Aorta (tissue), 5 donors: Measurements from ENCODE around the gene TGM3. TPM values are rescaled to one million over a fixed set of nuclear protein-coding genes. Genes with fewer than 3 reads are reported as not detected.

Experiments used
- ATAC-seq: fragments of 200-7000 bp; cut with Tn5 transposase; one replicate; pipeline ENCODE4 v1.9.1; 2022; ENCODE audit warnings: moderate library complexity; ENCODE audit not compliant: low FRiP score
- DNase-seq, 2 donors: peaks; one replicate each; pipeline ENCODE4 v3.0.0-alpha.2; 2020
- H3K27ac ChIP-seq, 2 donors: one replicate each; pipeline ENCODE4 v1.5.1; 2013; ENCODE audit warnings: low read length in 2 of 2, mild to moderate bottlenecking in 2 of 2, moderate library complexity in 2 of 2, control low read depth in 1 of 2, inconsistent platforms in 1 of 2, low read depth in 1 of 2
- H3K27me3 ChIP-seq, 2 donors: one replicate each; pipeline ENCODE4 v1.6.1; 2013; ENCODE audit warnings: control low read depth in 1 of 2, low read length in 1 of 2, mild to moderate bottlenecking in 1 of 2, moderate library complexity in 1 of 2; ENCODE audit not compliant: insufficient read depth in 2 of 2, control insufficient read depth in 1 of 2
- H3K36me3 ChIP-seq, 2 donors: one replicate each; pipeline ENCODE4 v1.6.1; 2013; ENCODE audit warnings: control low read depth in 1 of 2, low read length in 1 of 2, mild to moderate bottlenecking in 1 of 2; ENCODE audit not compliant: insufficient read depth in 2 of 2, control insufficient read depth in 1 of 2
- H3K4me1 ChIP-seq, 2 donors: one replicate each; pipeline ENCODE4 v1.6.1; 2013; ENCODE audit warnings: low read length in 2 of 2, control low read depth in 1 of 2, mild to moderate bottlenecking in 1 of 2, moderate library complexity in 1 of 2; ENCODE audit not compliant: insufficient read depth in 2 of 2, control insufficient read depth in 1 of 2
- H3K4me3 ChIP-seq, 2 donors: one replicate each; pipeline ENCODE4 v1.5.1; 2013; ENCODE audit warnings: low read length in 2 of 2, control low read depth in 1 of 2, mild to moderate bottlenecking in 1 of 2
- H3K9me3 ChIP-seq: one replicate; pipeline ENCODE4 v1.6.1; 2013; ENCODE audit warnings: mild to moderate bottlenecking, low read length; ENCODE audit not compliant: control insufficient read depth
- WGBS, 2 donors: extraction: QIAGEN DNeasy Blood & Tissue Kit; methylation state at CpG; one replicate each; pipeline ENCODE4 v1.1.7; 2013; 5-methylcytosine and 5-hydroxymethylcytosine counted together
- intact Hi-C, 2 donors: fragments of 100-400 bp; cut with DNase I; formaldehyde crosslinking; loops; one replicate each; pipeline versions ENCODE4 v1.14.2 to v1.15.0; 2022
- long read RNA-seq, 2 donors: library from polyadenylated mRNA; unstranded; transcript quantifications; one replicate each; pipeline ENCODE4 v2.0.0, GENCODE V29; 2020 to 2021
- polyA plus RNA-seq, 2 donors: library from polyadenylated mRNA; stranded (reverse); fragments of 200-250 nt; gene quantifications; one replicate each; pipeline ENCODE4 v1.2.3, GENCODE V29; 2013
- total RNA-seq, 2 donors: library from RNA; stranded (reverse); fragmentation: NEBNext Ultra II Directional; extraction: Animal tissue kit (Norgen Biotek cat#: 25700); gene quantifications; one replicate each; pipeline ENCODE4 v1.2.1, GENCODE V29; 2021
- donor health status: healthy with polysubstance abuse.
- donor health status: Bipolar disorder and iron deficiency.
- donor health status: DM: no; HTN: no; CAD: no.
- donor health status: DM: no; HTN: no; CAD: no.
- donor health status: DM: yes; HTN: yes; CAD: no.

The TGM3 gene
- total RNA-seq (not detected), polyA plus RNA-seq (under 1 TPM; 0.72 to 0.75 TPM)
- long read RNA-seq, donor 1 = 0 reads
- long read RNA-seq, donor 2 = 0 reads

DNA sequence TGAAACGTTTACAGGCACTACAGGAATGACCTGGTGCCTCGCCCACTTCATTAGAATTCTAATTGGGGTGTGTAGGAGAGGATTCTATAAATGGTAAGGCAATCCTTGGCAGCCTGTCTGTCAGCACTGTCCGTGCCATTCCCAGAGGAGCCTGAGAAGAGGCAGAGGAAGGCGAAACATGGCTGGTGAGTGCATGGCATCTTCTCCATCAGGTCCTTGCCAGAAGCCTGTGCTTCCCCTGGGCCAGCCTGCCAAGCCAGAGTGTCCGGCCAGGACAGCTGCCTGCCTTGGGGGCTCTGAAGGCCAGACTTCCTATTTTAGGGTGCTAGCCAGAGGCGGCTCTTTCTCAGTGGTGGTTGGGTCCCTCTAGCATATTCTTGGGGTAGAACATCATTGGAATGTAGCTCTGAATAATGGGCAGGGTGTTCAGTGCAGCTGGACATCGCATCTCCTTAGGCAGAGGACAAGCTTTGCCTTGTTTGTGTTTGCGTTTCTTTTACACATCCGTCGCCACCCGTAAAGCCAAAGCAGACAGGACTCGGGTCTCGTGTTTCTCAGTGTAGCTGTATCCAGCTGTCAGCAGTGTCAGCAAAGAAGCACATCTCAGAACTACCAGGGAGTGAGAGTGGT lies at the start of gene TGM3:
TGM3 (plus strand) TSS at position 116 of the 630 bp plus-strand sequence; CDS start at position 179, 63 bp downstream.
- no peaks in the 10 kb centered on the region for H3K27me3 ChIP-seq
- intact Hi-C loops = no loop called here

DNA sequence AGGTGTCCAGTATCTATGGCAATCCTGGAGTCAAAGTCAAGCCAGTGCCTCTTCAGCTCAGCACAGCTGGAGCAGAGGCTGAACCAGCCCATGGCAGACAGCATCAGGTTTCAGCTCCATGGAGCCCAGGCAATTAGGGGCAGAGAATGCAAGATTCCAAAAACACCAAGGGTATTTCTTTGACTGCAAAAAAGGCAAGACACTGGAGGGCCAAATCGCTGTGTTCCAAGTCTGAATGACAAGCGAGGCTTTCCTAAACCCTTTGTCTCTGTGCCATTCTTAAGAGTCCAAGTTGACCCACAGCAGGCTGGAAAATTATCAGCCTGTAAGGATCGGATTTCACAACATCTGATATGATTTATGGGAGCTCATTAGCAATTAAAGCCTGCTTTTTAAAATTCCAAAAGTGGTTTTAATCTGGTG lies 49.7 kb upstream of the TGM3 start:
- Histone ChIP-seq H3K27ac (no peak overlapping the region), H3K9me3 (no peaks in the 10 kb centered on the region), H3K4me1 (no peaks in the 10 kb centered on the region), H3K36me3 (no peaks in the 10 kb centered on the region), H3K27me3 (no peaks in the 10 kb centered on the region), H3K4me3 (no peak overlapping the region)
- no peak for DNase-seq
- ATAC-seq = no peak
- intact Hi-C loops = no loop called here
- WGBS, 2 donors = 19 to 24% methylated on average over 3 of the region's 3 CpGs

More for the DNA sequence above, at the start of gene TGM3:
- H3K27ac ChIP-seq = no peak within 1 kb of the TSS
- H3K36me3 ChIP-seq = no peaks in the 10 kb centered on the region
- DNase-seq (no peak), ATAC-seq (no peak)
- no peaks in the 10 kb centered on the region for H3K9me3 ChIP-seq
- no peaks in the 10 kb centered on the region for H3K4me1 ChIP-seq
- WGBS, 2 donors = 29 to 34% methylated on average over 13 of the region's 13 CpGs
- H3K4me3 ChIP-seq = no peak within 1 kb of the TSS

- whole genome bisulfite sequencing, 2 donors = 88 to 91% methylated on average over 5 of the region's 5 CpGs
- intact Hi-C loops = no loop called here
- DNase-seq = no peak
- no peak for ATAC-seq
- Histone ChIP-seq H3K9me3 (no peaks in the 10 kb centered on the region), H3K4me3 (no peak overlapping the region), H3K36me3 (no peaks in the 10 kb centered on the region), H3K27ac (no peak overlapping the region), H3K4me1 (no peaks in the 10 kb centered on the region), H3K27me3 (no peaks in the 10 kb centered on the region)
These were observed 47.0 kb upstream of the TGM3 start for GRCh38 chr20:2248837-2249236.

DNA sequence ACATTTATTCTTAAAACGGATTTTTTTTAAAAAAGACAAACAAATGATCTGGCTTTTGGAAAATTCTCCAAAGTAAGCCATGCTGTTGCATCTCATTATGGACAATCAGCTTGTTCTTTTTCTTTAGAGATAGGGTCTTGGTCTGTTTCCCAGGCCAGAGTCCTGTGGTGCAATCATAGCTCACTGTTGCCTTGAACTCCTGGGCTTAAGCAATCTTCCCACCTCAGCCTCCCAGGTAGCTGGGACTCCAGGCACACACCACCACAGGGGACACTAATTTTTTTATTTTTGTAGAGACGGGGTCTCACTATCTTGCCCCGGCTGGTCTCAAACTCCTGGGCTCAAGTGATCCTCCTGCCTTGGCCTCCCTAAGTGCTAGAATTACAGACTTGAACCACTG lies 45.9 kb upstream of the TGM3 start:
- Histone ChIP-seq H3K4me3 (no peak overlapping the region), H3K27me3 (no peaks in the 10 kb centered on the region), H3K4me1 (no peaks in the 10 kb centered on the region), H3K27ac (no peak overlapping the region), H3K9me3 (no peaks in the 10 kb centered on the region), H3K36me3 (no peaks in the 10 kb centered on the region)
- 61 to 67% methylated on average over 3 of the region's 3 CpGs for WGBS, 2 donors
- no peak for ATAC-seq
- intact Hi-C loops = no loop called here
- no peak for DNase-seq

DNA sequence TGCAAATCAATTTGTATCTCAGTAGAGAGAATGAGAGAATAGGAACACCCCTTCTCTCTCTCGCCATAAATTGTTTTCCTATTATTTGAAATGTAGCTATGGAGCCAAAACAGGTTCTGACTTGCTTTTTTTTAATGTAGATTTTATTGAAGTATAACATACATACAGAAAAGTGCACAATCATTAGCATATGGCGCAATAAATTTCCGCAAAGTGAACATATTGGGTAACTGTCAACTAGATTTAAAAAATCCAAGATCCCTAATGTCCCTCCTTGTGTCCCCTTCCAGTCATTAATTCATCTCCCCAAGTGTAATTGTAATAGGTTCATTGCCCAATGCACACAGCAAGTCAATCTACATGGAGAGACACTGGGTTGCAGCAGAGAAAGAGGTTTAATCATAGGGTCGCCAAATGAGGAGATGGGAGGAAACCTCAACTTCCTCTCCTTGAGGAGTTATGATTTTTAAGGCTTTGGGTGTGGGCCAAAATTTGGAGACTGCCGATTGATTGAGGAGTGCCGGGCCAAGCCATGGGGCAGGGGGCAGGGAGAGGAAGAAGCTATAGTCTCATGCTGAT lies 43.3 kb upstream of the TGM3 start:
- H3K4me1 ChIP-seq = no peaks in the 10 kb centered on the region
- no peak overlapping the region for H3K27ac ChIP-seq
- no peaks in the 10 kb centered on the region for H3K27me3 ChIP-seq
- no peak for DNase-seq
- ATAC-seq = no peak
- whole genome bisulfite sequencing, 2 donors = 75 to 80% methylated on average over 6 of the region's 6 CpGs
- H3K36me3 ChIP-seq = no peaks in the 10 kb centered on the region
- intact Hi-C loops = no loop called here
- no peak overlapping the region for H3K4me3 ChIP-seq
- no peaks in the 10 kb centered on the region for H3K9me3 ChIP-seq

DNA sequence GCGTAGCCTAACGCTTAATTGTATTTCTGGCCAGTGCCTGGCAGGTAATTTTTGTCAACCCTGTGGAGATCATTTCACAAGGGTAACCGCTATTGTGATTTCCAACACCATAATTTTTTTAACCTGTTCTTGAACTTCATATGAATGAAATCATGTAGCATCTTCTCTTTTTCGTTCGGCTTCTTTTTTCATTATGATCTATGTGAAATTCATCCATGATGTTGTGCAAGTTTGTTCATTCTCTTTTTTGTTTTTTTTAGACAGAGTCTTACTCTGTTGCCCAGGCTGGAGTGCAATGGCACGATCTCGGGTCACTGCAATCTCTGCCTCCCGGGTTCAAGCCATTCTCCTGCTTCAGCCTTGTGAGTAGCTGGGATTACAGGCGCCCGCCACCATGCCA lies 42.5 kb upstream of the TGM3 start:
- Histone ChIP-seq H3K27me3 (no peaks in the 10 kb centered on the region), H3K27ac (no peak overlapping the region), H3K36me3 (no peaks in the 10 kb centered on the region), H3K4me1 (no peaks in the 10 kb centered on the region), H3K4me3 (no peak overlapping the region), H3K9me3 (no peaks in the 10 kb centered on the region)
- 84 to 88% methylated on average over 10 of the region's 10 CpGs for WGBS, 2 donors
- DNase-seq (no peak), ATAC-seq (no peak)
- intact Hi-C loops = no loop called here

GRCh38 chr20:2254333-2254732 lies 41.5 kb upstream of the TGM3 start:
- Histone ChIP-seq H3K4me1 (no peaks in the 10 kb centered on the region), H3K36me3 (no peaks in the 10 kb centered on the region), H3K9me3 (no peaks in the 10 kb centered on the region), H3K27me3 (no peaks in the 10 kb centered on the region), H3K27ac (no peak overlapping the region), H3K4me3 (no peak overlapping the region)
- WGBS, 2 donors = 70 to 74% methylated on average over 1 of the region's 1 CpG
- no peak for DNase-seq
- intact Hi-C loops = no loop called here
- no peak for ATAC-seq

DNA sequence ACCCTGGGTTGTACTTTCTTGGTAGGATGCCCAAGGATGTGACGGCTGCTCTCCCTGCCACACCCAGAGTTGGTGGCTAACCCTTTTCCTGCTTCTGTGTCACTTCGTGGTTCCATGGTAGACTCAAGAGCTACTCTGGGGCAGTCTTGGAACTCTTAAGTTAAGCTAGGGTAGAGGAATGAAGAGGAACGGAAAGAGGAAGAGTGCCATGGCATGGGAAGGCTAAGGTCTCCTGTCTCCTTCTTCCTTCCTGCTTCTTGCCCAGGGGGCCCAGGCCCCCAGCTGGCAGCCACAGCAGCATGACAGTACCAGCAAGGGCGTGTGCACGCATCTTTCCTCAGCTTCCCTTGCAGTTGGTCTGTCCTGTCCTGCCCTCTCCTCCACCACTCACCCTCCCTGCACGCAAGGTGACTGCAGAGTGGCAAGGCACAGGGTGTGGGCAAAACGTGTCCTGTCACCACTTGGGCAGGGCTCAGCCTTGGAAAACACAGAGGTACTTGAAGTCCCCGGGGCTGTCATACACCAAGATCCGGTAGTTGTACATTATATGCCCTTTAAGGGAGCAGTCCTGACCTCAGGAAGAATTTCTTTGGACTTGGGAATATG lies 39.8 kb upstream of the TGM3 start:
- no peaks in the 10 kb centered on the region for H3K9me3 ChIP-seq
- H3K27me3 ChIP-seq = no peaks in the 10 kb centered on the region
- ATAC-seq = no peak
- H3K27ac ChIP-seq = no peak overlapping the region
- H3K4me1 ChIP-seq = no peaks in the 10 kb centered on the region
- H3K4me3 ChIP-seq = no peak overlapping the region
- DNase-seq = no peak
- H3K36me3 ChIP-seq = no peaks in the 10 kb centered on the region
- intact Hi-C loops = no loop called here
- 74 to 79% methylated on average over 7 to 9 of the region's 9 CpGs for WGBS, 2 donors

DNA sequence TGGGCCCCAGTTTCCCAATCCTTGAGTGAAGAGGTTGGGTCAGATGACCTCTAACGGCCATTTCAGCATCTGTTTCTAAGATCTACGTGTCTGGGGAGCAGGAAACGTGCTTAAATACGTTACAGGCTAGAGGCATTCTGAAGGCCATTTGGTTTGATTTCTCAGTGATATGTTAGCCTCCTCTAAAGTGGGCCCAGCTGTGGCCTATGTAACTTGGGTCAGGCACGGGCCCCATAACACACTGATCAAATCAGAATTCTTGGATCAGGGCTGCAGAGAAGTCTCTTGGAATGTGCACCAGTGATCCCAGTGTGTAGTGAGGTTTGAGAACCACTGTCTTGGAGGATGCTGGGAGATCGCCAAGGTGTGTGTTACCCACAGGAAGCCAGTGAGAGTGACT lies 36.1 kb upstream of the TGM3 start:
- intact Hi-C loops = no loop called here
- Histone ChIP-seq H3K9me3 (no peaks in the 10 kb centered on the region), H3K4me1 (no peaks in the 10 kb centered on the region), H3K36me3 (no peaks in the 10 kb centered on the region), H3K27ac (no peak overlapping the region), H3K4me3 (no peak overlapping the region), H3K27me3 (no peaks in the 10 kb centered on the region)
- no peak for DNase-seq
- ATAC-seq = no peak
- WGBS, 2 donors = 38 to 48% methylated on average over 6 of the region's 6 CpGs
